Stomach (tissue), 4 donors: ENCODE data around the gene HTRA3.
"Not testable (repeated sequence)": the region's sequence is repeated elsewhere in the genome, so short reads cannot be mapped to it uniquely, and the experiment has no call there.

Experiments used
- CTCF ChIP-seq, 7 experiments: fragments of 450-650 bp in 4 of 7; fragments of 200-600 bp in 3 of 7; sonication (generic) in 3 of 7; IDR thresholded peaks; one replicate each; pipeline ENCODE4 v1.5.1; 2016 to 2019; ENCODE audit warnings: antibody characterized with exemption in 7 of 7, control low read depth in 2 of 7, mild to moderate bottlenecking in 1 of 7
- EP300 ChIP-seq: sonication (generic); formaldehyde crosslinking; IDR thresholded peaks from one replicate; pipeline ENCODE4 v1.6.1; 2017; ENCODE audit warnings: antibody characterized with exemption
- POLR2A ChIP-seq, 4 donors: fragments of 450-650 bp; IDR thresholded peaks; one replicate each; pipeline ENCODE4 v1.6.1; 2016; ENCODE audit warnings: antibody characterized with exemption in 4 of 4, control low read depth in 2 of 4, mild to moderate bottlenecking in 1 of 4, moderate library complexity in 1 of 4
- POLR2AphosphoS5 ChIP-seq, 3 donors: sonication (generic); formaldehyde crosslinking; IDR thresholded peaks; one replicate each; pipeline ENCODE4 v1.6.1; 2016; ENCODE audit warnings: antibody characterized with exemption in 3 of 3

- not testable (repeated sequence) for TF ChIP-seq CTCF (IDR thresholded peaks at IDR 0.05); POLR2A (IDR thresholded peaks at IDR 0.05); EP300; POLR2AphosphoS5 (IDR thresholded peaks at IDR 0.05)
Observed at GRCh38 chr4:8341281-8341680, 71.7 kb downstream of the HTRA3 start.
